HuH-7.5 (cell line): ENCODE results near the gene RFX3.

Experiments used
- DNase-seq: peaks from one replicate; pipeline ENCODE4 v3.0.0; 2011; ENCODE audit warnings: low spot score

The RFX3 gene

DNA sequence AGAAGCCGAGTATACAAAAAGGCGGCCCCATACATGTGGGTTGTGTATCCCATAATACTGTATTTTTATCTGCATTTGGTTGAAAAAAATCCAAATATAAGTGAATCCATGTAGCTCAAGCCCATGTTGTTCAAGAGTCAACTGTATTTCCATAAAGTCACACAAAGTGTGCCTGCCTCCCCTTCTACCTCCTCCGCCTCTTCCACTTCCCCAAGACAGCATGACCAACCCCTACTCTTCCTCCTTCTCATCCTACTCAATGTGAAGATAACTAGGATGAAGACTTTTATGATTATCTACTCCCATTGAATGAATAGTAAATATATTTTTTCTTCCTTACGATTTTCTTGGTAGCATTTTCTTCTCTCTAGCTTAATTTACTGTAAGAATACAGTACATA is 92.7 kb downstream of the RFX3 start:
- no peak for DNase-seq

GRCh38 chr9:3431890-3432289 is 93.9 kb downstream of the RFX3 start:
- DNase-seq, result no peak

GRCh38 chr9:3419893-3420292 is 105.9 kb downstream of the RFX3 start:
- DNase-seq, result no peak

GRCh38 chr9:3415906-3416305 is 109.9 kb downstream of the RFX3 start:
- DNase-seq, result no peak

GRCh38 chr9:3413984-3414383 is 111.8 kb downstream of the RFX3 start:
- DNase-seq, result no peak

DNA sequence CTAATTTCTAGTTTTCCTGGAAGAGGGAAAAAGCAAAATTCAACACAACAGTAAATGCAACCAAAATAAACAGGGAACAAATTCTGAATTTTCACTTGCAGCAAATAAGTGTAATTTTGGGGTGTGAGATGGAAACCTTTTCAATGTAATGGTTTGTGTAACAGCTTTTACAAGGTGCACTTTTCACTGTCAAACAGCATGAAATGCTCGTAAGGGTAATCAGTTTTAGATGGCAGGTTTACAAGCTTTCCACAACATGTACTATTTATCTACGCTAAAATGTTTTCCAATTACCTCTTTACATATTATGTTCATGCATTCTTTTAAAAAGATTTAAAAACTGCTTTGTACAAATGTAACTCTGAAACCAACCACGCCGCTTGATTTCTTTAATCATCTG is 115.3 kb downstream of the RFX3 start:
- no peak for DNase-seq

- DNase-seq, result no peak
Observed at GRCh38 chr9:3409453-3409852, 116.3 kb downstream of the RFX3 start.

DNA sequence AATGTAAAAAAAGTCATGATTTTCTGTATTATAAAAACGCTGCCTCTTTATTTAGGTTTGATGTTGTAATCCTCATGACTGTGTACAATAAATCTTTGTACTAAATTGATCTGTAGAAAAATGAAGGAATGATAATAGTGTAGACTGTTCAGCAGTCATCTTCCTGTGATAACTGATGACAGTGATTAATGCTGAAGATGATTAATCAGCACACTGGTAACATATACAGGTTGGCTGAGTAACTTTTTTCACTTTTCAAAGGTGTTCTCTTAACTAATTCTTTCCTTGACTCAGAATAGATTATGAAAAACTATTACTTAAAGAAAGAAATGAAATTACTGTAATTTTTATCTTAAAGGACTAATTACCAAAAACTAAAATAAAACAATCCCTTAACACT is 122.5 kb downstream of the RFX3 start:
- DNase-seq, result no peak

GRCh38 chr9:3401221-3401954 is 124.4 kb downstream of the RFX3 start:
- DNase-seq, result no peak

DNA sequence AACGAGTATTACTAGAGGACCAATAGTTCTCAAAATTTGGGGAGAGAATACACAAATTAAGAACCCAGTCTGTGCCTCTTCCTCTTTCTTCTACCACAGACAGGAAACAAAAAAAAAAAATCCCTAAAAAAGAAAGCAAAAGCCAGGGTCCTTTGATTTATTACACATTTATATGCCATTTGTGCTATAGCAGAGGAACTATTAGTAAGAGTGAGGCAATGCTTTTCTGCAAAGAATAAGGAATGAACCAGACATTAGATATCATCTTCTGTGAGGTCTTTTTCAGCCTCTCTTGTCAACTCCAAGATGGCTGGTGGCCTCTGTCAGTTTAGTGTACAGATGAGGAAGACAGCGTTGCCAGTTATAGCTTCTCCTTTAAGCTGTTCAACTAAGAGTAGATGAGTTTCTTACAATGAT is 127.6 kb downstream of the RFX3 start:
- no peak for DNase-seq

GRCh38 chr9:3397766-3398165 is 128.0 kb downstream of the RFX3 start:
- DNase-seq, result no peak

GRCh38 chr9:3391414-3391813 is 134.4 kb downstream of the RFX3 start:
- DNase-seq, result no peak

- DNase-seq, result no peak
Observed at GRCh38 chr9:3386753-3387152, 139.0 kb downstream of the RFX3 start.

GRCh38 chr9:3385871-3386270 is 139.9 kb downstream of the RFX3 start:
- DNase-seq, result no peak

GRCh38 chr9:3371842-3372241 is 154.0 kb downstream of the RFX3 start:
- DNase-seq, result no peak

DNA sequence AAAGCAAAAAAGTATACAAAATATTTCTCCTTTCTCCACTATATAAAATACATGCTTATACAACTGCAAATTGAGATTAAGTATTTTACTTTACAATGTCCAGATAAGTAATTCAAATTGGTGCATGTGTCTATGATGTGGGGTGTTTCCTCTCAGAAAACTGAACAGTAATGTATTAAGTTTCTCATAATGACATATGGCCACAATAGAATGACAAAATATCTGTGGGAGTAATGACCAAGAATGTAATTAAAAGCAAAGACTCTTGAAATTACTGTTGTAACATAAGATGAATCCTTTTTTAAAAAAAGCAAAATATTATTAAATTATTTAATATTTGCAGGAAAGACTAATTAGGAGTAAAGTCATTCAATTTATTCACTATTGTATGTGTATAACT is 155.1 kb downstream of the RFX3 start:
- no peak for DNase-seq

DNA sequence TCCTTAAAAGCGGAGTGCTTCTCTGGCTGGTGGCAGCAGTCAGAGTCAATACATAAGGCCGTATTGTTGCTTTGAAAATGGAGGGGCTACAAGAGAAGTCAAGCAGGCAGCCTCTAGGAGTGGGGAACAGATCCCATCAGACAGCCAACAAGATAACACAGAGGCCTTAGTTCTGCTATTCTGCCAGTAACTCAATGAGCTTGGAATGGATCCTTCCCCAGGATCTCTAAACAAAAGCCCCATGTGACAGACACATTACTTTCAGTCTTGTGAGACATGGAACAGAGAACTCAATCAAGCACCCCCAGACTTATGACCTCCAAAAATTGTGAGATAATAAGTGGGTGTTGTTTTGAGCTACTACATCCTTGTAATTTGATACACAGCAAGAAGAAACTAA is 158.6 kb downstream of the RFX3 start:
- DNase-seq, result no peak

GRCh38 chr9:3361689-3362392 is 164.0 kb downstream of the RFX3 start:
- no peak for DNase-seq

DNA sequence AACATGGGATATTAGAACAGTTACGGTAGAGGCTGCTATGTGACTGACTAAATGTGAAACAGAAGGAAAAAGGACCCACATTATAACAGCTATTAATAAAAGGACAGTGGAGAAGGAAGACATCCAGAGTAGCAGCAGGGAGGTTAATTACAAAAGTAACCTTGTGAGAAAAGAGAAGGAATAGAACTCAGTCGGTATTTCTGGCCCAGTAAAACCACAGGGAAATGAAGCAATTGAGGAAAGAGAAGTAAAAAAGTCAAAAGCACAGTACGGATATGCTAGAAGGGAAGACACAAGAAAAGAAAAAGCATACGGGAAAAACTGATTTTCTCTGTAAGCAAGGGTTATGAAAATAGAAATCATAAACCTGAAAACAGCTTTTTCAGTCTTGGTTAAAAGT is 164.7 kb downstream of the RFX3 start:
- no peak for DNase-seq

DNA sequence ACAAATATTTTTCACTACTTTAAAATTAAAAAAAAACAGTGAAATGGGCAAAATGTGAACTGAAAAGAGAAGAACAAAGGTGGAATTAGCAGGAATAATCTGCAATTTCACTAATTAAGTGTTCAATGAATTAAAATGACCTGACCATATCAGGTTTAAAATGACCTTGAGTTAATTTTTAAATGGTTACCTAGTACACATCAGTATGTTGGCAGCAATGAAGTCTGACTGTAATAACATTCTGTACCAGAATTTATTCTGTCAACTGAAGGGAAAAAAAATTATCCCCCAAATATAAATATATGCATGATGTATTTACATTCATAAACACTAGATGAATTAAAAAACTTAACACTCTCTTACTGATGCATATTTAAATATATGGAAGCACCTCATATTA is 165.6 kb downstream of the RFX3 start:
- DNase-seq, result no peak

- DNase-seq, result no peak
Observed at GRCh38 chr9:3359778-3360177, 166.0 kb downstream of the RFX3 start.

DNA sequence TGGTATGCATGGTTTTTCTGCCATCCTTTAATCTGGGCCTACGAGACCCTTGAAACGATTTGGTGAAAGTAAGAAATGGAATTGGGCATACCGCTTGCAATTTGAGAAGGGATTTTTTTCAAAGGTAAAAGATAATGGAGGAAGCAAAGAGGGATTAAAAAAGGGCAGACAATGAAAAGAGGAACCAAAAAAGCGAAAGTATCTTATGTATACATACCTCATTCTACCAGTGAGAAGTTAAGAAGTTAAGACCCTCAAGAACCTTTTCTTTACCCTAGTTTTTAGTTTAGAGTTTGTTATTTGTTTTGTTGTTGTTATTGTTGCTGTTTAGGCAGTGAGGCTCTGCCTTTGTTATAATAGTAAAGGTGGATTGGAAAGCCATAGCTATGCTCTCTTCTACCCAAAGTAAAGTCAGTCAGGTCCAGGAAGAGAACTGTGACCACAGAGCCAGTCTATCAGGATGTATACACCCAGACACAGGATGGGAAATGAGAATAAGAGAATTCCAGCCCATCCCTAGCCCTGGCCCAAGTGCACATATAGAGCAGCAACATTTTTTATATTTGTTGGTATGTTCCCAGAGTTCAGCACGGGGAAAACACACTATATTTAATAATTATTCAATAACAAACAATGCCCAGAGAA is 166.6 kb downstream of the RFX3 start:
- DNase-seq, result no peak

DNA sequence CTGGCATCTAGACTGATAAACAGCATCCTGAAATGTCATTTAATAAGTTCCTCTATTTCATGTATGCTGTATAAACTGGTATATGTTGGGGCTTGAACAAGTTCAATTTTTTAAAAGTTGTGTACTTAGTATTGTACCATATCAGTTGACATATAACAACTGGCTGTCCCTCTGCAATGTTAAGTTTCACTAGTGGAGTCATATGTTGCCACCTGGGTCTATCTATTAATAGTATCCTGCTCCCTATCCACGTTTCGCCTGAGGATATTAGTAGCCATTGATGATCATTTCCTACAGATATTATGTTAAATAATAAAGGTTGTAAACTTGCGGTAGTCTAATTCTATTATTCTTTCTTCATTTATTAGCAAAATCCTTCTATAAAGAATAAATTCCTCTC is 177.6 kb downstream of the RFX3 start:
- DNase-seq, result no peak
